CD14-positive monocyte (primary cell): ENCODE measurements around the gene CSTF2T. TPM values are rescaled to one million over a fixed set of nuclear protein-coding genes. Genes with fewer than 3 reads are reported as not detected.

Source experiments
- DNase-seq, 3 donors: peaks; one replicate each; pipeline ENCODE4 v3.0.0-alpha.2; 2011 to 2022
- H2AFZ ChIP-seq: 2 replicates; pipeline ENCODE4 v1.6.0; 2012; ENCODE audit warnings: mild to moderate bottlenecking, low read depth, low read length, inconsistent platforms; ENCODE audit not compliant: insufficient read depth, poor library complexity, severe bottlenecking
- H3K27ac ChIP-seq, 2 donors: 1 replicate in 1 of 2; 2 replicates in 1 of 2; pipeline ENCODE4 v1.5.1; 2012 to 2013; ENCODE audit warnings: low read length in 2 of 2, control low read depth in 1 of 2, inconsistent platforms in 1 of 2, low read depth in 1 of 2, mild to moderate bottlenecking in 1 of 2
- H3K27me3 ChIP-seq, 2 donors: one replicate each; pipeline versions ENCODE4 v1.6.0 to v1.6.1; 2011 to 2013; ENCODE audit warnings: low read length in 2 of 2; ENCODE audit not compliant: control insufficient read depth in 2 of 2, insufficient read depth in 2 of 2
- H3K36me3 ChIP-seq, 2 donors: replicated peaks in 1 of 2; 1 replicate in 1 of 2; 2 replicates in 1 of 2; pipeline versions ENCODE4 v1.5.1 to v1.6.1; 2012 to 2013; ENCODE audit warnings: low read length in 2 of 2, control low read depth in 1 of 2, inconsistent platforms in 1 of 2, mild to moderate bottlenecking in 1 of 2; ENCODE audit not compliant: insufficient read depth in 2 of 2, control insufficient read depth in 1 of 2
- H3K4me1 ChIP-seq, 2 donors: 1 replicate in 1 of 2; 2 replicates in 1 of 2; pipeline versions ENCODE4 v1.5.1 to v1.6.1; 2012 to 2013; ENCODE audit warnings: low read length in 2 of 2, control low read depth in 1 of 2, inconsistent platforms in 1 of 2, mild to moderate bottlenecking in 1 of 2, moderate library complexity in 1 of 2; ENCODE audit not compliant: insufficient read depth in 2 of 2, control insufficient read depth in 1 of 2
- H3K4me2 ChIP-seq: replicated peaks from 2 replicates; pipeline ENCODE3; 2012; ENCODE audit warnings: low read length, moderate library complexity, mild to moderate bottlenecking; ENCODE audit not compliant: poor library complexity, severe bottlenecking; ENCODE audit errors: extremely low read depth
- H3K4me3 ChIP-seq, 3 experiments: fragments of 200-600 bp in 1 of 3; sonication (generic) in 1 of 3; replicated peaks in 1 of 3; 1 replicate in 2 of 3; 2 replicates in 1 of 3; pipeline ENCODE4 v1.5.1; 2011 to 2013; ENCODE audit warnings: low read length in 3 of 3, mild to moderate bottlenecking in 3 of 3, control low read depth in 2 of 3, low read depth in 2 of 3, inconsistent platforms in 1 of 3, moderate library complexity in 1 of 3
- H3K79me2 ChIP-seq: 2 replicates; pipeline ENCODE4 v1.6.0; 2012; ENCODE audit warnings: mild to moderate bottlenecking, control low read depth, inconsistent platforms, low read length, moderate library complexity; ENCODE audit not compliant: insufficient read depth
- H3K9ac ChIP-seq: 2 replicates; pipeline ENCODE4 v1.6.0; 2017; ENCODE audit warnings: low read length, mild to moderate bottlenecking; ENCODE audit not compliant: insufficient read depth, poor library complexity, severe bottlenecking
- H3K9me3 ChIP-seq, 2 donors: replicated peaks in 1 of 2; 1 replicate in 1 of 2; 2 replicates in 1 of 2; pipeline versions ENCODE4 v1.5.1 to v1.6.1; 2012 to 2013; ENCODE audit warnings: low read length in 2 of 2, control low read depth in 1 of 2; ENCODE audit not compliant: control insufficient read depth in 1 of 2, insufficient read depth in 1 of 2
- H4K20me1 ChIP-seq: 2 replicates; pipeline ENCODE4 v1.6.0; 2012; ENCODE audit warnings: mild to moderate bottlenecking, low read length, control low read depth, moderate library complexity; ENCODE audit not compliant: insufficient read depth
- H3K27ac Mint-ChIP-seq, 7 donors: one replicate each; pipeline ENCODE4 v1.8.0; 2020; ENCODE audit warnings: mild to moderate bottlenecking in 7 of 7, mixed read lengths in 7 of 7, moderate library complexity in 6 of 7, inconsistent platforms in 2 of 7
- H3K27me3 Mint-ChIP-seq, 3 donors: one replicate each; pipeline ENCODE4 v1.8.0; 2021 to 2022; ENCODE audit warnings: low read depth in 3 of 3, mild to moderate bottlenecking in 3 of 3, mixed read lengths in 3 of 3, moderate library complexity in 3 of 3, inconsistent platforms in 1 of 3
- H3K36me3 Mint-ChIP-seq, 2 donors: one replicate each; pipeline ENCODE4 v1.8.0; 2020; ENCODE audit warnings: mixed read lengths in 2 of 2, inconsistent platforms in 1 of 2, mild to moderate bottlenecking in 1 of 2
- H3K4me1 Mint-ChIP-seq: one replicate; pipeline ENCODE4 v1.8.0; 2020; ENCODE audit warnings: mild to moderate bottlenecking, mixed read lengths
- H3K4me3 Mint-ChIP-seq, 2 donors: one replicate each; pipeline ENCODE4 v1.8.0; 2020; ENCODE audit warnings: mild to moderate bottlenecking in 2 of 2, mixed read lengths in 2 of 2, moderate library complexity in 1 of 2
- H3K9me3 Mint-ChIP-seq, 7 donors: one replicate each; pipeline ENCODE4 v1.8.0; 2020 to 2022; ENCODE audit warnings: mixed read lengths in 7 of 7, mild to moderate bottlenecking in 6 of 7, moderate library complexity in 6 of 7, inconsistent platforms in 2 of 7
- CTCF ChIP-seq: fragments of 200-600 bp; IDR thresholded peaks from one replicate; pipeline ENCODE4 v1.8.0; 2022; ENCODE audit warnings: antibody characterized with exemption, mild to moderate bottlenecking
- WGBS: methylation state at CpG from one replicate; pipeline ENCODE4 v1.1.5; 2013; ENCODE audit warnings: missing lambda C conversion rate; ENCODE audit not compliant: insufficient coverage; 5-methylcytosine and 5-hydroxymethylcytosine counted together
- intact Hi-C, 2 donors: fragments of 100-400 bp; cut with micrococcal nuclease; formaldehyde crosslinking; loops; one replicate each; pipeline versions ENCODE4 v1.15.0 to v1.15.1; 2023
- polyA plus RNA-seq, 3 donors: library from polyadenylated mRNA; depleted of rRNA in 1 of 3; unstranded in 2 of 3; stranded (reverse) in 1 of 3; fragments of 300-500 nt in 2 of 3; fragments of >200 nt in 1 of 3; fragmentation: Illumina TruSeq in 2 of 3; gene quantifications; 1 replicate in 2 of 3; 2 replicates in 1 of 3; pipeline ENCODE4 v1.2.3, GENCODE V29; 2012 to 2021

Gene CSTF2T
- polyA plus RNA-seq, 3 donors: 1.7 to 11.0 (median 7.4) TPM

GRCh38 chr10:51744235-51745000, 45.0 kb upstream of the CSTF2T start:
- H3K27ac Mint-ChIP-seq: no peak overlapping the region
- H3K4me3 Mint-ChIP-seq: no peak overlapping the region
- 98% methylated on average over 3 of the region's 6 CpGs for WGBS
- H3K79me2 ChIP-seq: no peaks in the 10 kb centered on the region
- no peak overlapping the region for H3K4me2 ChIP-seq
- H3K4me3 ChIP-seq: no peak overlapping the region
- H3K9me3 ChIP-seq: no peaks in the 10 kb centered on the region
- H3K9me3 Mint-ChIP-seq: peaks cover 0 to 4% (median 0%) of the 10 kb centered on the region in 7 donors
- no peaks in the 10 kb centered on the region for H3K27me3 Mint-ChIP-seq
- no peak for DNase-seq
- no peaks in the 10 kb centered on the region for H3K4me1 Mint-ChIP-seq
- H2AFZ ChIP-seq: no peak overlapping the region
- H4K20me1 ChIP-seq: no peaks in the 10 kb centered on the region
- intact Hi-C loops: no loop called here
- no peaks in the 10 kb centered on the region for H3K36me3 Mint-ChIP-seq
- H3K27me3 ChIP-seq: no peaks in the 10 kb centered on the region
- no peaks in the 10 kb centered on the region for H3K4me1 ChIP-seq
- H3K27ac ChIP-seq: no peak overlapping the region
- H3K9ac ChIP-seq: no peak overlapping the region
- no peaks in the 10 kb centered on the region for H3K36me3 ChIP-seq
- TF ChIP-seq CTCF: no peak

GRCh38 chr10:51743146-51743545, 43.8 kb upstream of the CSTF2T start:
- Mint-ChIP-seq H3K4me3 (no peak overlapping the region), H3K36me3 (no peaks in the 10 kb centered on the region), H3K27me3 (no peaks in the 10 kb centered on the region), H3K9me3 (peaks cover 0 to 4% (median 0%) of the 10 kb centered on the region in 7 donors), H3K4me1 (no peaks in the 10 kb centered on the region), H3K27ac (no peak overlapping the region)
- 100% methylated on average over 4 of the region's 6 CpGs for WGBS
- intact Hi-C loops: no loop called here
- Histone ChIP-seq H3K36me3 (no peaks in the 10 kb centered on the region), H3K4me1 (no peaks in the 10 kb centered on the region), H3K27ac (no peak overlapping the region), H2AFZ (no peak overlapping the region), H3K27me3 (no peaks in the 10 kb centered on the region), H3K9ac (no peak overlapping the region), H3K4me2 (no peak overlapping the region), H3K4me3 (no peak overlapping the region), H3K9me3 (no peaks in the 10 kb centered on the region), H3K79me2 (no peaks in the 10 kb centered on the region), H4K20me1 (no peaks in the 10 kb centered on the region)
- no peak for DNase-seq
- TF ChIP-seq CTCF: no peak
